AG04450 (cell line): Measurements from ENCODE around the gene ZFHX3. TPM values are rescaled to one million over a fixed set of nuclear protein-coding genes. Genes with fewer than 3 reads are reported as not detected.
A peak's percentile ranks its signal among the peaks of the same experiment; 100 is the strongest.

ENCODE experiments used
- CTCF ChIA-PET: fragments of 300-600, 350-600 bp; formaldehyde crosslinking; extraction: SDS; loops from one replicate; lab custom pipeline; 2022; ENCODE audit warnings: antibody characterized with exemption, inconsistent platforms; lab: Charles Lee
- POLR2A ChIA-PET: fragments of 350-600 bp; formaldehyde crosslinking; extraction: SDS; loops from one replicate; lab custom pipeline; 2021; ENCODE audit warnings: antibody characterized with exemption, inconsistent platforms; lab: Yijun Ruan, JAX
- DNase-seq: peaks from one replicate; pipeline ENCODE4 v3.0.0-alpha.2; 2011; ENCODE audit warnings: low read depth, low spot score
- H3K27ac ChIP-seq: one replicate; pipeline ENCODE4 v1.5.1; 2012; ENCODE audit warnings: low read depth, low read length, control low read depth
- H3K27me3 ChIP-seq: one replicate; pipeline ENCODE4 v1.6.0; 2012; ENCODE audit warnings: low read length; ENCODE audit not compliant: control insufficient read depth, insufficient read depth
- H3K4me3 ChIP-seq: 2 replicates; pipeline ENCODE4 v1.5.1; 2011; ENCODE audit warnings: mild to moderate bottlenecking, low read depth, low read length, control low read depth
- H3K9me3 ChIP-seq: 2 replicates; pipeline ENCODE4 v1.5.1; 2012; ENCODE audit warnings: low read length; ENCODE audit not compliant: control insufficient read depth, insufficient read depth
- CTCF ChIP-seq: IDR thresholded peaks from 2 replicates; pipeline ENCODE4 v1.5.1; 2011; ENCODE audit warnings: low read depth, low read length, control low read depth, inconsistent platforms
- polyA plus RNA-seq: library from polyadenylated mRNA; depleted of rRNA; stranded (reverse); fragments of >200 nt; gene quantifications from 2 replicates; pipeline ENCODE4 v1.2.3, GENCODE V29; 2011

ZFHX3 gene
- polyA plus RNA-seq, 1 experiment = 3.3 TPM

DNA sequence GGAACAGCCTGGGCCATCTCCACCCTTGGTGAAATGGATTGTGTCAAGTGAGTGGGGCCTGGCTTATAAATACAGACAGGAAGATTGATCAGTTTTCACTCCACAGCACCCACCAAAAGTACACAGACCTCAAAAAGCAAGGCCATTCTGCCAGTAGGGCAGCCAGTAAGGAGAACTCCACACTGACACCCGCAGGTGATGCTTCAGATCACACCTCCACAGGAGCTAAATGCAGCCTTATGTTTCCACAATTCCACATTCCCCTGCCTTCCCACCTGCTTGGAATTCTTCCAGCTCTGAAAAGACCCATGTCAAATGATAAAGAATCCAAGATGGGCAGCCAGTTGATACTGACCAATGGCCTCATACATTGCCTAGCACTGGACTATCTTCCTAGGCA lies 191.1 kb downstream of the ZFHX3 start:
- no peaks in the 10 kb centered on the region for H3K27me3 ChIP-seq
- CTCF ChIA-PET = interaction anchor here (0.6 to 6.3 kb wide), 10 partner anchors 10 to 354 kb away, joined by 3 to 40 read pairs (median 4); no protein-coding TSS in a partner anchor
- peak; percentile 42 for TF ChIP-seq CTCF
- no peak overlapping the region for H3K4me3 ChIP-seq
- H3K9me3 ChIP-seq = no peaks in the 10 kb centered on the region
- no peak overlapping the region for H3K27ac ChIP-seq
- POLR2A ChIA-PET = no interaction called here
- no peak for DNase-seq

DNA sequence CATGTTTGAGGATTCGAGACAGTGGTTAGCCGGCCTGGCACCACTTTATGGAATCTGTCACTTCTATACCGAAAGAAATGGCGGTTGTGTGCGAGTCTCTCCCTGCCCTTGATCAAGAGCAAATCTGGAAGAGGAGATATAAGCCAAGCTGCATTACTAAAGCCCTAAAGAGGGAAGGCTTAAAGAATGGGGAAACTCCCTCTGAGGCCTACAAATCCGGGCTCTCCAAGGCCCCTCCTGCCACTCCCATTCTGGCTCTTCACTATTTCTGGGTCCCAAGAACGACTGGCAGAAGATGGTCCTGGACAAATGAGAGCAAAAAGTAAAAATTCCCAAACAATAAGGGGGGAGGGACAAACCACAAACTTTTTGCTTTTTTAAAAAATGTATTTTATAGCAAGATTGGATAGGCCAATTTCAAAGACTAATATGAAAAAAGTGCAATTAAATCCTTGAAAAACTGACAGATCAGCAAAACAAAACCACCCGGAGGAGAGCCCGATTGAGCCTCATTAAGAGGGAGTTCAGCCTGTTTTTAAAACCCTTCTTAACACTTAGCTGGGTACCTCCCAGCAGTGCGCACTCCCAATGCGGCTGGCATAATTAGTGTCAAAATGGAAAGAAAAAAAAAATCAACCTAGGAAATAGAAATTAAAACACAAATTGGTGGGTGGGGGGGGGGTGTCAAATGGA lies 193.5 kb downstream of the ZFHX3 start:
- ChIA-PET POLR2A (no interaction called here), CTCF (interaction anchor here (6.3 to 12.5 kb wide), 2 partner anchors 22 kb away, joined by 40 to 120 read pairs; no protein-coding TSS in a partner anchor)
- H3K4me3 ChIP-seq = no peak overlapping the region
- no peaks in the 10 kb centered on the region for H3K9me3 ChIP-seq
- no peaks in the 10 kb centered on the region for H3K27me3 ChIP-seq
- H3K27ac ChIP-seq = no peak overlapping the region
- DNase-seq = no peak
- TF ChIP-seq CTCF = no peak

DNA sequence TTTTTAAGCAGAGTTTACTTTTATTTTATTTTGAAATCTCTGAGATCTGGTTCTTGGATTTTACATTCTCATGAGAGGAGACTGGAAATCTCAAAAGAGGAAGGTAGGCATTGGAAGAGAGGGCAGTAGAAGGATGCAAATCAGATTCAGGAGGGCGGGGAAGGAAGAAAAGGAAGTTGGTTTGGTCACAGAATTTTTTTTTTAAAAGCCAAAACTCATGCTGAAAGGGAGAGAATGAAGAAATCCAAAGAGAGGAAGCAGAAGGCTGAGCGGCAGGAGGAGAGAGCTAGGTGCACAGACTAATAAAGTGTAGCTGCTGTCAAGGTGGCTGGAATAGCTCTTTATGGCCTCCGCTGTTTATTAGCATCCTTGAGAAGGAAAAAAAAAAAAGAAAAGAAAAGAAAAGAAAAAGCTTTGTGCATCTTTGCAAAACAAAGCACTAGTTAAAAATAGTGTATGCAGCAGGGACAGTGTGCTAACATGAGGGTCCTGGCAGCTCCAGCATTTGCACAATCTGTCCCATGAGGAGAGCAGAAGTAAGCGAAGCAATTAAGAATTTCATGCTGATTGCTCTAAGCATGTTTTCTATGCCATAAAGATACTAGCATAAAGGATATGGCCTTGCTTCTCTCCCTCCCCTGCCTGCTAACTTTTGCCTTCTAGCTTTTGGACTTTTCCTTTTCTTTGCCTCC lies 194.2 kb downstream of the ZFHX3 start:
- ChIA-PET CTCF (interaction anchor here (12.5 kb wide), 1 partner anchor 21 kb away, joined by 120 read pairs; no protein-coding TSS in a partner anchor), POLR2A (no interaction called here)
- Histone ChIP-seq H3K27me3 (no peaks in the 10 kb centered on the region), H3K9me3 (no peaks in the 10 kb centered on the region), H3K27ac (no peak overlapping the region), H3K4me3 (no peak overlapping the region)
- no peak for TF ChIP-seq CTCF
- DNase-seq = no peak

DNA sequence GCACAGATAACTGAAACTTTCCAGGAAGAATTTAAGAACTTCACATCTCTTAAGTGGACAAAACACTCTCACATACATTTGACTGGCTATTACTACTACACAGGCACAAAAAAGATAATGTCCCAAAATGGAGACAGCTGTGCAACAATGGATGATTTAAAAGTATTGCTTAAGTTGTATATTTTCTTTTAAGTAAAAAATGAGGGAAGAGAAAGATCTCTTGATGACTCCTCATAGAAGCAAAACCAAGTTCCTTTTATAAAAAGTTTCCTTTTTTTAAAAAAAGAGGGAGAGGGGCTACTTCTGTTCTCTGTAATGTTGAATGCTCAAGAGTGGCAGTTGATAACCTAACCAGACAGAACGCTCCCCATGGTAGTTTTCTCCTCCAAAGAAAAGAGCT lies 195.5 kb downstream of the ZFHX3 start:
- ChIA-PET POLR2A (interaction anchor here (0.6 kb wide), 1 partner anchor 80 kb away, joined by 3 read pairs; no protein-coding TSS in a partner anchor), CTCF (interaction anchor here (12.5 kb wide), 1 partner anchor 20 kb away, joined by 120 read pairs; no protein-coding TSS in a partner anchor)
- Histone ChIP-seq H3K9me3 (no peaks in the 10 kb centered on the region), H3K4me3 (no peak overlapping the region), H3K27ac (no peak overlapping the region), H3K27me3 (no peaks in the 10 kb centered on the region)
- no peak for DNase-seq
- no peak for TF ChIP-seq CTCF

- ChIA-PET CTCF (interaction anchor here (1.6 to 12.5 kb wide), 2 partner anchors 10 to 18 kb away, joined by 5 to 120 read pairs; no protein-coding TSS in a partner anchor), POLR2A (no interaction called here)
- Histone ChIP-seq H3K27me3 (no peaks in the 10 kb centered on the region), H3K27ac (peak overlapping the region; percentile 31), H3K4me3 (no peak overlapping the region), H3K9me3 (no peaks in the 10 kb centered on the region)
- DNase-seq = no peak
- TF ChIP-seq CTCF = no peak
Measured at GRCh38 chr16:72850853-72851252, 197.1 kb downstream of the ZFHX3 start.
